H9 (cell line): ENCODE results near the gene KCNA2. TPM values are rescaled to one million over a fixed set of nuclear protein-coding genes. Genes with fewer than 3 reads are reported as not detected.

Experiments
- DNase-seq: peaks from one replicate; pipeline ENCODE4 v3.0.0-alpha.2; 2017
- H2AFZ ChIP-seq: one replicate; pipeline ENCODE4 v1.6.1; 2013; ENCODE audit warnings: mild to moderate bottlenecking, low read length, control low read depth, moderate library complexity
- H2AK5ac ChIP-seq: 2 replicates; pipeline ENCODE4 v1.6.1; 2013; ENCODE audit warnings: low read length, control low read depth, mixed read lengths; ENCODE audit not compliant: insufficient read length
- H2BK120ac ChIP-seq: one replicate; pipeline ENCODE4 v1.6.1; 2013; ENCODE audit warnings: low read depth, mild to moderate bottlenecking, low read length, control low read depth, inconsistent platforms; ENCODE audit not compliant: poor library complexity, severe bottlenecking
- H2BK12ac ChIP-seq: 2 replicates; pipeline ENCODE4 v1.6.1; 2013; ENCODE audit warnings: low read length, control low read depth, mixed read lengths, low read depth; ENCODE audit not compliant: insufficient read length
- H2BK15ac ChIP-seq: 2 replicates; pipeline ENCODE4 v1.6.1; 2013; ENCODE audit warnings: low read depth, low read length, control low read depth
- H2BK20ac ChIP-seq: one replicate; pipeline ENCODE4 v1.6.1; 2013; ENCODE audit warnings: low read depth, mild to moderate bottlenecking, low read length, control low read depth, inconsistent platforms; ENCODE audit not compliant: poor library complexity, severe bottlenecking
- H2BK5ac ChIP-seq: 2 replicates; pipeline ENCODE4 v1.6.1; 2013; ENCODE audit warnings: low read length, control low read depth, mixed read lengths; ENCODE audit not compliant: insufficient read length
- H3K14ac ChIP-seq: 2 replicates; pipeline ENCODE4 v1.6.1; 2013; ENCODE audit warnings: low read length, control low read depth; ENCODE audit not compliant: insufficient read depth
- H3K18ac ChIP-seq: 2 replicates; pipeline ENCODE4 v1.6.1; 2013; ENCODE audit warnings: low read depth, mild to moderate bottlenecking, mixed read lengths, low read length, control low read depth; ENCODE audit not compliant: insufficient read length
- H3K23ac ChIP-seq: 2 replicates; pipeline ENCODE4 v1.6.1; 2013; ENCODE audit warnings: low read length, control low read depth, mixed read lengths, low read depth; ENCODE audit not compliant: insufficient read length
- H3K23me2 ChIP-seq: 2 replicates; pipeline ENCODE4 v1.6.1; 2013; ENCODE audit warnings: low read depth, mild to moderate bottlenecking, mixed read lengths, low read length, control low read depth; ENCODE audit not compliant: insufficient read length, poor library complexity, severe bottlenecking
- H3K27ac ChIP-seq: 2 replicates; pipeline ENCODE4 v1.5.1; 2013; ENCODE audit warnings: low read length, control low read depth, mixed read lengths, low read depth; ENCODE audit not compliant: insufficient read length
- H3K27me3 ChIP-seq: 2 replicates; pipeline ENCODE4 v1.6.1; 2013; ENCODE audit warnings: low read length, control low read depth, inconsistent platforms; ENCODE audit not compliant: insufficient read depth
- H3K4ac ChIP-seq: 2 replicates; pipeline ENCODE4 v1.6.1; 2013; ENCODE audit warnings: low read depth, mild to moderate bottlenecking, control low read depth, inconsistent platforms, low read length, moderate library complexity
- H3K4me1 ChIP-seq: 2 replicates; pipeline ENCODE4 v1.6.1; 2013; ENCODE audit warnings: low read length, control low read depth, inconsistent platforms; ENCODE audit not compliant: insufficient read depth
- H3K4me2 ChIP-seq: 2 replicates; pipeline ENCODE4 v1.6.1; 2013; ENCODE audit warnings: low read length, control low read depth, mixed read lengths; ENCODE audit not compliant: insufficient read length, insufficient read depth
- H3K56ac ChIP-seq: 2 replicates; pipeline ENCODE4 v1.6.1; 2013; ENCODE audit warnings: low read depth, mild to moderate bottlenecking, mixed read lengths, low read length, control low read depth; ENCODE audit not compliant: insufficient read length
- H3K79me1 ChIP-seq: 2 replicates; pipeline ENCODE4 v1.6.1; 2013; ENCODE audit warnings: low read depth, mild to moderate bottlenecking, moderate library complexity, low read length, control low read depth, inconsistent platforms; ENCODE audit not compliant: insufficient read depth, poor library complexity, severe bottlenecking
- H3K79me2 ChIP-seq: 2 replicates; pipeline ENCODE4 v1.6.1; 2013; ENCODE audit warnings: low read length, control low read depth, inconsistent platforms; ENCODE audit not compliant: insufficient read depth
- H3K9ac ChIP-seq: 2 replicates; pipeline ENCODE4 v1.6.1; 2013; ENCODE audit warnings: low read length, control low read depth, mixed read lengths; ENCODE audit not compliant: insufficient read length; ENCODE audit errors: extremely low read depth
- H3K9me3 ChIP-seq: one replicate; pipeline ENCODE4 v1.6.1; 2013; ENCODE audit warnings: low read depth, low read length, inconsistent platforms; ENCODE audit not compliant: control insufficient read depth
- H3T11ph ChIP-seq: one replicate; pipeline ENCODE4 v1.6.1; 2013; ENCODE audit warnings: mild to moderate bottlenecking, low read length, control low read depth, inconsistent platforms
- H4K20me1 ChIP-seq: one replicate; pipeline ENCODE4 v1.6.1; 2013; ENCODE audit not compliant: control insufficient read depth, insufficient read length, insufficient read depth
- H4K5ac ChIP-seq: 2 replicates; pipeline ENCODE4 v1.6.1; 2013; ENCODE audit warnings: low read depth, mild to moderate bottlenecking, mixed read lengths, low read length, control low read depth; ENCODE audit not compliant: insufficient read length
- H4K8ac ChIP-seq: replicated peaks from 2 replicates; pipeline ENCODE4 v1.6.1; 2013; ENCODE audit warnings: low read length, control low read depth, mixed read lengths, low read depth; ENCODE audit not compliant: insufficient read length
- H4K91ac ChIP-seq: 2 replicates; pipeline ENCODE4 v1.6.1; 2013; ENCODE audit warnings: low read depth, mild to moderate bottlenecking, moderate library complexity, mixed read lengths, low read length, control low read depth; ENCODE audit not compliant: insufficient read length
- H3K27ac Mint-ChIP-seq, 3 experiments: 2 replicates in 2 of 3; 3 replicates in 1 of 3; pipeline ENCODE4 v1.8.0; 2020 to 2021; ENCODE audit warnings: mixed read lengths in 3 of 3, mild to moderate bottlenecking in 1 of 3, moderate library complexity in 1 of 3
- H3K27me3 Mint-ChIP-seq: 2 replicates; pipeline ENCODE4 v1.8.0; 2021; ENCODE audit warnings: low read depth, mild to moderate bottlenecking, moderate library complexity, mixed read lengths
- H3K36me3 Mint-ChIP-seq, 3 experiments: 2 replicates in 2 of 3; 3 replicates in 1 of 3; pipeline ENCODE4 v1.8.0; 2020 to 2021; ENCODE audit warnings: low read depth in 3 of 3, mixed read lengths in 3 of 3; ENCODE audit not compliant: insufficient read depth in 1 of 3
- H3K4me1 Mint-ChIP-seq, 2 experiments: 2 replicates each; pipeline ENCODE4 v1.8.0; 2020; ENCODE audit warnings: mixed read lengths in 2 of 2
- H3K4me3 Mint-ChIP-seq, 2 experiments: 2 replicates in 1 of 2; 3 replicates in 1 of 2; pipeline ENCODE4 v1.8.0; 2020 to 2021; ENCODE audit warnings: mild to moderate bottlenecking in 2 of 2, mixed read lengths in 2 of 2, moderate library complexity in 1 of 2
- H3K9me3 Mint-ChIP-seq, 2 experiments: 2 replicates in 1 of 2; 3 replicates in 1 of 2; pipeline ENCODE4 v1.8.0; 2020; ENCODE audit warnings: mild to moderate bottlenecking in 2 of 2, mixed read lengths in 2 of 2, moderate library complexity in 1 of 2
- WGBS: extraction: QIAGEN DNeasy Blood & Tissue Kit; methylation state at CpG from one replicate; pipeline ENCODE4 v1.1.7; 2013; ENCODE audit warnings: missing lambda C conversion rate, low lambda C conversion rate, mixed read lengths; ENCODE audit not compliant: insufficient read length; ENCODE audit errors: extremely low coverage; 5-methylcytosine and 5-hydroxymethylcytosine counted together
- total RNA-seq: library from RNA; stranded (reverse); gene quantifications from 2 replicates; pipeline ENCODE4 v1.2.1, GENCODE V29; 2021
- TF ChIP-seq, protein P1 (sequence below): fragments of 200-600 bp; sonication (generic); conservative IDR thresholded peaks from 3 replicates; pipeline ENCODE4 v1.8.0; 2021; ENCODE audit warnings: antibody characterized with exemption, mild to moderate bottlenecking

KCNA2 gene
- total RNA-seq, 1 experiment from 2014 or later = 0.33 TPM

DNA sequence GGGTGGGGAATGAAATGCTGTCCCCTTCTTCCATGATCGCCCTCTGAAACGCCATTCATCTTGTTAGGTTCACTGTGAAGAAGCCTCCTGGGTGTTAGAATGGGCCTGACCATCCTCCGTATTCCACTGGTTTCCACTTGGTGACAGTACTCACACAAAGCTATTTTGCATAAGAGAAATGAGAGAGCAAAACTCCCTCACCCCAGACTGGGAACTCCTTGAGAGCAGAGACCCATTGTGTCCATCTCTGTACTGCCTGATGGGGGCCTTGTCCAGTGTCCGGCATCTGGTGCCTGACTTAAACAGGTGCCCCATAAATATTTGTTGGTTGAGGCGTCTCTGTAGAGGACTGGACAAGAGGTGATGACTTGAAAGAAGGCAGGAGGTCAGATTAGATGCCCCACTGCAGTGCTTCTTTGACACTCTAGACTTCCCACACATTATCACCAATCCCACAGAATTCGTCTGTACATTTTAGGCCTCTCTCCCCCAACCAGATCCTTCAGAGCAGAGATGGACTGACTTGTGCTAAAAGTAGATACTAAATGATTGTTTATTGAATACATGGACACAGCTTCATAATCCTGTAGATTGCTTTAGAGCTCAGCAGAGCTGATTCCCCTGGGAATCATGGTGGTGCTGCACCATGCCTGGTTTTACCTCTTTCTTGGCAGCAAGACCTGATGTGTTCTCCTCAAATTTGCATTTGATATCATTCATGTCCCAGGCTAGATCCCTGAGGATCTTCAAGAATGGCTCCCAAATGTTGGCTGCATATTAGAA, 22.4 kb upstream of the KCNA2 start:
- WGBS = no CpG with 5 or more reads among the region's 6 CpGs
- Histone ChIP-seq H4K5ac (no peak overlapping the region), H2BK120ac (no peak overlapping the region), H3K79me2 (no peaks in the 10 kb centered on the region), H2BK12ac (no peak overlapping the region), H2BK15ac (no peak overlapping the region), H3K27ac (no peak overlapping the region), H4K20me1 (no peaks in the 10 kb centered on the region), H3K9me3 (no peaks in the 10 kb centered on the region), H3T11ph (no peak overlapping the region), H3K79me1 (no peaks in the 10 kb centered on the region), H2AFZ (no peak overlapping the region), H3K23ac (no peak overlapping the region), H3K18ac (no peak overlapping the region), H4K8ac (no peak overlapping the region), H3K27me3 (no peaks in the 10 kb centered on the region), H3K4me1 (no peaks in the 10 kb centered on the region), H2AK5ac (no peak overlapping the region), H3K23me2 (no peaks in the 10 kb centered on the region), H3K9ac (no peak overlapping the region), H3K14ac (no peak overlapping the region), H2BK5ac (no peak overlapping the region), H3K56ac (no peak overlapping the region), H2BK20ac (no peak overlapping the region), H4K91ac (no peak overlapping the region), H3K4me2 (no peak overlapping the region), H3K4ac (no peak overlapping the region)
- Mint-ChIP-seq H3K9me3 (no peaks in the 10 kb centered on the region), H3K4me1 (no peaks in the 10 kb centered on the region), H3K36me3 (no peaks in the 10 kb centered on the region), H3K4me3 (no peak overlapping the region), H3K27ac (no peak overlapping the region; a peak in 1 of 7 replicates), H3K27me3 (peaks cover 27% of the 10 kb centered on the region)
- no peak for DNase-seq
- TF ChIP-seq, protein P1, sequence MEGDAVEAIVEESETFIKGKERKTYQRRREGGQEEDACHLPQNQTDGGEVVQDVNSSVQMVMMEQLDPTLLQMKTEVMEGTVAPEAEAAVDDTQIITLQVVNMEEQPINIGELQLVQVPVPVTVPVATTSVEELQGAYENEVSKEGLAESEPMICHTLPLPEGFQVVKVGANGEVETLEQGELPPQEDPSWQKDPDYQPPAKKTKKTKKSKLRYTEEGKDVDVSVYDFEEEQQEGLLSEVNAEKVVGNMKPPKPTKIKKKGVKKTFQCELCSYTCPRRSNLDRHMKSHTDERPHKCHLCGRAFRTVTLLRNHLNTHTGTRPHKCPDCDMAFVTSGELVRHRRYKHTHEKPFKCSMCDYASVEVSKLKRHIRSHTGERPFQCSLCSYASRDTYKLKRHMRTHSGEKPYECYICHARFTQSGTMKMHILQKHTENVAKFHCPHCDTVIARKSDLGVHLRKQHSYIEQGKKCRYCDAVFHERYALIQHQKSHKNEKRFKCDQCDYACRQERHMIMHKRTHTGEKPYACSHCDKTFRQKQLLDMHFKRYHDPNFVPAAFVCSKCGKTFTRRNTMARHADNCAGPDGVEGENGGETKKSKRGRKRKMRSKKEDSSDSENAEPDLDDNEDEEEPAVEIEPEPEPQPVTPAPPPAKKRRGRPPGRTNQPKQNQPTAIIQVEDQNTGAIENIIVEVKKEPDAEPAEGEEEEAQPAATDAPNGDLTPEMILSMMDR = no peak
